PC-9 (cell line): ENCODE results near the gene ZNF880.

Experiments
- CTCF ChIP-seq: fragments of 200-600 bp; sonication (generic); conservative IDR thresholded peaks from 2 replicates; pipeline ENCODE4 v1.6.1; 2017; ENCODE audit warnings: mixed run types, antibody characterized with exemption, mild to moderate bottlenecking, moderate library complexity
- EZH2 ChIP-seq: fragments of 200-600 bp; sonication (generic); IDR thresholded peaks from 2 replicates; pipeline ENCODE4 v1.8.0; 2017; ENCODE audit warnings: antibody characterized with exemption, low read depth

GRCh38 chr19:52335768-52336116 lies 34.0 kb upstream of the ZNF880 start:
- TF ChIP-seq CTCF (no peak), EZH2 (no peak)
